Measurements from ENCODE around the gene FAM114A1.

DNA sequence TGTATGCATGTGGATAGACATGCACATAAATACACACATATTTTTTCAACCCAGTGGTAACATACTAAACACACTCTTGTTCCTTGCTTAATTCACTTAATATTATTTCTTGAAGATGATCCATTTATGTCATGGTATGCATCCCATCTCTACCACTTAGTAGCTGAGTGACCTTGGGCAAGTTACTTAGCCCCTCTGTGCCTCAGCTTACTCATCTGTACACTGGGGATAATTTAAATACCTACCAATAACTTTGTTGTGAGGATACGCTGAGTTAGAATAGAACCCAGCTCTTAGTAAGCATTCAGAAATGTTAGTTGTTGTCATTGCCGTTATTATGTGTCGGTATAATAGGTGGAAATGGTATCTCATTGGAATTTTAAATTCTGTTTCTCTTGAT, 41.4 kb downstream of the FAM114A1 start:
- no peak for TF ChIP-seq GATA2 (IDR thresholded peaks at IDR 0.05; ENCODE audit: low read depth, low read length)
- no peak for TF ChIP-seq GATA3 (IDR thresholded peaks at IDR 0.05; ENCODE audit: low read depth, low read length)
